Liver (tissue), 9 donors: ENCODE measurements around the gene MBOAT1. TPM values are rescaled to one million over a fixed set of nuclear protein-coding genes. Genes with fewer than 3 reads are reported as not detected.

Experiments
- DNase-seq: peaks from one replicate; pipeline ENCODE4 v3.0.0-alpha.2; 2017; ENCODE audit warnings: low spot score
- H3K27ac ChIP-seq, 2 donors: one replicate each; pipeline ENCODE4 v1.7.0; 2013; ENCODE audit warnings: inconsistent platforms in 2 of 2, low read length in 2 of 2, control low read depth in 1 of 2, low read depth in 1 of 2, mild to moderate bottlenecking in 1 of 2
- H3K27me3 ChIP-seq, 4 donors: one replicate each; pipeline versions ENCODE4 v1.6.1 to v1.7.0; 2013; ENCODE audit warnings: low read length in 3 of 4, inconsistent platforms in 1 of 4, mild to moderate bottlenecking in 1 of 4, moderate library complexity in 1 of 4; ENCODE audit not compliant: control insufficient read depth in 4 of 4, insufficient read depth in 4 of 4
- H3K36me3 ChIP-seq, 4 donors: one replicate each; pipeline versions ENCODE4 v1.6.1 to v1.7.0; 2013; ENCODE audit warnings: low read length in 3 of 4, mild to moderate bottlenecking in 3 of 4, low read depth in 1 of 4, moderate library complexity in 1 of 4; ENCODE audit not compliant: control insufficient read depth in 4 of 4, insufficient read depth in 3 of 4
- H3K4me1 ChIP-seq, 4 donors: one replicate each; pipeline versions ENCODE4 v1.6.1 to v1.7.0; 2013; ENCODE audit warnings: low read length in 3 of 4, mild to moderate bottlenecking in 3 of 4, moderate library complexity in 1 of 4; ENCODE audit not compliant: control insufficient read depth in 4 of 4, insufficient read depth in 4 of 4
- H3K4me3 ChIP-seq, 3 donors: one replicate each; pipeline versions ENCODE4 v1.6.1 to v1.7.0; 2013; ENCODE audit warnings: low read length in 3 of 3, control low read depth in 1 of 3, low read depth in 1 of 3, mild to moderate bottlenecking in 1 of 3
- H3K9ac ChIP-seq, 2 donors: one replicate each; pipeline ENCODE4 v1.7.0; 2013; ENCODE audit warnings: low read length in 2 of 2, mild to moderate bottlenecking in 2 of 2, moderate library complexity in 2 of 2, control low read depth in 1 of 2, low read depth in 1 of 2
- H3K9me3 ChIP-seq, 4 donors: one replicate each; pipeline versions ENCODE4 v1.6.1 to v1.7.0; 2013; ENCODE audit warnings: low read length in 3 of 4; ENCODE audit not compliant: control insufficient read depth in 4 of 4
- ATF3 ChIP-seq: IDR thresholded peaks from 2 replicates; pipeline ENCODE4 v1.6.1; 2016; ENCODE audit warnings: antibody characterized with exemption
- CTCF ChIP-seq: fragments of 150-350 bp; IDR thresholded peaks from 2 replicates; pipeline ENCODE4 v1.5.1; 2017; ENCODE audit warnings: improper control_type of control experiment, low read depth, low read length; ENCODE audit not compliant: missing input control
- EGR1 ChIP-seq, 2 donors: IDR thresholded peaks; 2 replicates each; pipeline ENCODE4 v1.6.1; 2016 to 2018; ENCODE audit warnings: antibody characterized with exemption in 2 of 2, low read depth in 2 of 2
- FOXA1 ChIP-seq: IDR thresholded peaks from 2 replicates; pipeline ENCODE4 v1.6.1; 2016; ENCODE audit warnings: antibody characterized with exemption
- FOXA2 ChIP-seq: IDR thresholded peaks from 2 replicates; pipeline ENCODE4 v1.6.1; 2016; ENCODE audit warnings: antibody characterized with exemption
- GABPA ChIP-seq, 2 donors: IDR thresholded peaks in 1 of 2; conservative IDR thresholded peaks in 1 of 2; 2 replicates each; pipeline ENCODE4 v1.6.1; 2016; ENCODE audit warnings: antibody characterized with exemption in 2 of 2, mild to moderate bottlenecking in 1 of 2, moderate library complexity in 1 of 2
- HNF4A ChIP-seq, 2 donors: conservative IDR thresholded peaks; 2 replicates each; pipeline ENCODE4 v1.6.1; 2016; ENCODE audit warnings: antibody characterized with exemption in 2 of 2, mild to moderate bottlenecking in 2 of 2
- HNF4G ChIP-seq: IDR thresholded peaks from 2 replicates; pipeline ENCODE4 v1.6.1; 2016; ENCODE audit warnings: antibody characterized with exemption
- JUND ChIP-seq, 2 donors: IDR thresholded peaks; 2 replicates each; pipeline ENCODE4 v1.6.1; 2016; ENCODE audit warnings: antibody characterized with exemption in 2 of 2
- MAX ChIP-seq: IDR thresholded peaks from 2 replicates; pipeline ENCODE4 v1.6.1; 2016; ENCODE audit warnings: antibody characterized with exemption
- NR2F2 ChIP-seq: IDR thresholded peaks from 2 replicates; pipeline ENCODE4 v1.6.1; 2016; ENCODE audit warnings: antibody characterized with exemption
- RAD21 ChIP-seq, 2 donors: IDR thresholded peaks; 2 replicates each; pipeline ENCODE4 v1.6.1; 2016; ENCODE audit warnings: antibody characterized with exemption in 2 of 2, mild to moderate bottlenecking in 2 of 2
- REST ChIP-seq: IDR thresholded peaks from 2 replicates; pipeline ENCODE4 v1.6.1; 2016; ENCODE audit warnings: antibody characterized with exemption, mild to moderate bottlenecking
- RXRA ChIP-seq, 2 donors: IDR thresholded peaks; 2 replicates each; pipeline ENCODE4 v1.6.1; 2017 to 2018; ENCODE audit warnings: antibody characterized with exemption in 2 of 2, mild to moderate bottlenecking in 1 of 2
- SP1 ChIP-seq: IDR thresholded peaks from 2 replicates; pipeline ENCODE4 v1.6.1; 2018; ENCODE audit warnings: antibody characterized with exemption, mild to moderate bottlenecking
- TAF1 ChIP-seq: conservative IDR thresholded peaks from 2 replicates; pipeline ENCODE4 v1.6.1; 2016; ENCODE audit warnings: antibody characterized with exemption, mild to moderate bottlenecking
- YY1 ChIP-seq: IDR thresholded peaks from 2 replicates; pipeline ENCODE4 v1.6.1; 2016; ENCODE audit warnings: antibody characterized with exemption, mild to moderate bottlenecking
- ZBTB33 ChIP-seq: IDR thresholded peaks from 2 replicates; pipeline ENCODE4 v1.6.1; 2016; ENCODE audit warnings: antibody characterized with exemption
- WGBS: extraction: QIAGEN DNeasy Blood & Tissue Kit; methylation state at CpG from one replicate; pipeline ENCODE4 v1.1.7; 2013; 5-methylcytosine and 5-hydroxymethylcytosine counted together
- polyA plus RNA-seq, 2 donors: library from polyadenylated mRNA; stranded (reverse) in 1 of 2; unstranded in 1 of 2; fragments of 200-250 nt in 1 of 2; fragments of >200 nt in 1 of 2; fragmentation: Nextera tagmentation in 1 of 2; extraction: Ambion mirVana in 1 of 2; gene quantifications; one replicate each; pipeline versions ENCODE4 v1.2.1 to v1.2.3, GENCODE V29; 2013 to 2015
- total RNA-seq, 2 donors: library from RNA; depleted of rRNA; stranded (reverse); fragments of >200 nt; gene quantifications; one replicate each; pipeline ENCODE4 v1.2.3, GENCODE V29; 2014
- donor health status: healthy.
- donor health status: healthy.
- donor health status: healthy.
- donor health status: healthy.
- donor health status: healthy.

MBOAT1 gene
- total and polyA plus RNA-seq, 4 donors, result 1.2 to 9.3 (median 3.3) TPM

- no peak for TF ChIP-seq FOXA1
- no peak for TF ChIP-seq MAX
Observed at GRCh38 chr6:20215310-20215709, 3.0 kb upstream of the MBOAT1 start (continued).

- TF ChIP-seq HNF4A (conservative IDR thresholded peaks at IDR 0.05) (no peak), ATF3 (no peak), ZBTB33 (no peak), TAF1 (no peak), REST (no peak), GABPA (IDR thresholded peaks at IDR 0.05 in 1 of 2, conservative IDR thresholded peaks at IDR 0.05 in 1 of 2) (no peak), JUND (IDR thresholded peaks at IDR 0.05) (no peak), RXRA (IDR thresholded peaks at IDR 0.05) (no peak), FOXA1 (no peak), CTCF (no peak), SP1 (no peak), NR2F2 (no peak), YY1 (no peak), FOXA2 (no peak), EGR1 (IDR thresholded peaks at IDR 0.05; ENCODE audit: low read depth in 2 of 2) (no peak), RAD21 (IDR thresholded peaks at IDR 0.05) (no peak), HNF4G (no peak), MAX (no peak)
- no peaks in the 10 kb centered on the region for H3K9me3 ChIP-seq
- peak overlapping the region in 1 of 3 donors; percentile 60 for H3K4me3 ChIP-seq
- peak overlapping the region; percentile 76 to 94 for H3K27ac ChIP-seq
- H3K9ac ChIP-seq, result peak overlapping the region in 1 of 2 donors; percentile 76
- no peaks in the 10 kb centered on the region for H3K27me3 ChIP-seq
- DNase-seq, result no peak
- peaks cover 3 to 20% (median 6%) of the 10 kb centered on the region in 4 donors for H3K4me1 ChIP-seq
- no peaks in the 10 kb centered on the region for H3K36me3 ChIP-seq
- 73% methylated on average over 9 of the region's 9 CpGs for WGBS
Observed at GRCh38 chr6:20213271-20213798, 1.1 kb upstream of the MBOAT1 start.
